HuH-7 (cell line): Measurements from ENCODE around the gene RASA3.

ENCODE experiments used
- DNase-seq: peaks from one replicate; pipeline ENCODE4 v3.0.0; 2011; ENCODE audit warnings: low spot score

RASA3 gene

DNA sequence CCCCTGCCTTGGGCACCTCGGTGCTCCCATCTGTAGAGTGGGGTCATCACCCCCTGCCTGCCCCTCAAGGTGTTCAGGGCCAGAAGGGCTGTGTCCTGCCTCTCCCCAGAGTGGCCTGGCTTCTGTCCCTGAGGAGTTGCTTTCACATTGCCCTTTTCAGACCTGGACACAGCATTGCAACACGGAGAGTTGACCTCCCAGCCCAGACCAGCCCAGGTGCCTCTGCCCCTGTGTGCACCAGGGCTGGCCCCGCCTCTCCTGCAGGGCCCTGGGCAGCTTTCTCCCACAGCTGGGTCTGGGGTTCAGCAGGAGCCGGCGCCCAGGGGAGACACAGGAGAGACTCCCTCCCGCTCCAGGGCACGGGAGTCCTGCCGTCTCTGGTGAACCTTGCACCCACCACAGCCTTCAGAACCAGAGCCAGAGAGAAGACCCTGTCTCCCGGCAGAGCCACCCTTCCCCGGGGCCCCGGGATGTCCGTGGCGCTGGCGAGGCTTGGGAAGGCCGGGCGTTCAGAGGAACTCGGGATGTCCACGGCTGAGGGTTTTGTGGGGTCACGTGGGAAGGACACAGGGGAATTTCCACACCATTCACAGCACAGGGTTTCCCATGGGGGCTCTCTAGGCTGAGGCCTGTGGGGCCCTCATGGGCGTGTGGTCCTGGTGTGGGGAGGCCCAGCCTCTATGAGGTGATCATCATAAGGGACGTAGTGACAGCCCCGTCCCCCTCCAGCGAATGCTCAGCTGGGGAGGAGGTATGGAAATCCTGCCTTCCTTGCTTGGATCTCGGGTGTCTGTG is 181.8 kb downstream of the RASA3 start:
- DNase-seq, result no peak

- no peak for DNase-seq
These were observed 182.9 kb downstream of the RASA3 start for GRCh38 chr13:113949546-113949945.

- no peak for DNase-seq
These were observed 184.2 kb downstream of the RASA3 start for GRCh38 chr13:113948034-113948742.

DNA sequence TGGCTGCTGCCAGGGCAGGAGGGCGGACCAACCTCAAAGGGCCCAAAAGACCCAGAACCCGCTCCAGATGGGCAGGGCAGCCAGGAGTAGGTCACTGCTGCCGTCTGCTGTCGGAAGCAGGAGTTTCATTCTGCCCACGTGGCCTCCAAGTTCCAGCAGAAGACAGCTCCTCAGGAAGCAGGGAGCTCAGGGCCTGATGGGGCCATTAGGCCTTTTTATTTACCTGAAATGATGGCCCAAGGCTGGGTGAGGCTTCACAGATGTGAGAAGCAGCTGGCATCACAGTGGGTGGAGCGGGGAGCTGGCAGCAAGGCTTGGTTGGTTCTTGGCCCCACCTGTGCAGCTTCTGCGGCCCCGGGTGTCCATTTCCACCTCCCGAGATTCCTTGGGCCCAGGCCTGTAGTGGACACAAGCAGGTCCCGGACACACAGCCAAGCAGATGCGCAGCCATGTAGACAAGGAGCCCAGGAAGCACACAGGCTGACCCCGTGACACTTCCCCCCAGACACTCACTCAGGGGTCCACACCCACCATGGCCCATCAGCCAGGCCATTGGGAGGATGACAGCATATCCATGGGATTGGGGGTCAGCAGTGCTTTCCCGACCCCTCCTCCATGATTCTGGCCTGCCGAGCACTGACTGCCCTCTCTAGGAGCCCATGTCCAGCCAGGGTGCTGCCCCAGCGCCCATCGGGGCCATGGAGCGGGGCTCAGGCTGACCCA is 185.0 kb downstream of the RASA3 start:
- no peak for DNase-seq

GRCh38 chr13:113946409-113947181 is 185.8 kb downstream of the RASA3 start:
- DNase-seq, result no peak

GRCh38 chr13:113945857-113946408 is 186.5 kb downstream of the RASA3 start:
- no peak for DNase-seq

DNA sequence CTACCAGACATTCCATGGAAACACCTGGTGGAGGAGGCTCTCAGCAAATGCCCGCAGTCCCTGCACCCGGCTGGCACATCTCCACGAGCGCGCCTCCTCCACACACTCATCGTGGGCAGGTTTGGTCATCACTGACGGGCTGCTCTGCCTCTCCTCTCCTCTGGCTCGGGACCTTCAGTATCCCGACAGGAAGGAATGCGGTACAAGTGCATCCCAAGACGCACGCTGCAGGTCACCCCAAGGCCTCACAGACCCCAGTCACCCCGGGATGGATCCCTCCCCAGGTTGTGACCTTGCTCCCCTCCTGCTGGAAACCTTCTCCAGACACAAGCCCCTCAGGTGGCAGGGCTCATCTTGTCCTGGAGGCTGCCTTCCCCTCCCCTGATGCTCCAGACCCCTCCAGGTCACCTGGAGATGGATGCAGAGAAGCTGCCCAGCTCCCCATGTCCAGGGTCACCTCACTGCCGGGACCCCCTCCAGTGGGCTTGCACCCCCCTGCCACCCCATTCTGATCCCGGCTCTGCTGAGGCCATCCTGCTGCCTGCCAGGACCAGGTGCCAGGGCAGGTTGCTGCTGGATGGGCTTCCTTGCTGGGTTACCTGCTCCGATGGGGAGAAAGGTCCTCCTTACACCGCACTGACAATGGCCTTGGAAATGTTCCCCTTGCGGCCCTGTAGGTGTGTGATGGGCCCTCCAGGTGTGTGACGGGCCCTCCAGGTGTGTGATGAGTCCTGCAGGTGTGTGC is 188.4 kb downstream of the RASA3 start:
- no peak for DNase-seq

DNA sequence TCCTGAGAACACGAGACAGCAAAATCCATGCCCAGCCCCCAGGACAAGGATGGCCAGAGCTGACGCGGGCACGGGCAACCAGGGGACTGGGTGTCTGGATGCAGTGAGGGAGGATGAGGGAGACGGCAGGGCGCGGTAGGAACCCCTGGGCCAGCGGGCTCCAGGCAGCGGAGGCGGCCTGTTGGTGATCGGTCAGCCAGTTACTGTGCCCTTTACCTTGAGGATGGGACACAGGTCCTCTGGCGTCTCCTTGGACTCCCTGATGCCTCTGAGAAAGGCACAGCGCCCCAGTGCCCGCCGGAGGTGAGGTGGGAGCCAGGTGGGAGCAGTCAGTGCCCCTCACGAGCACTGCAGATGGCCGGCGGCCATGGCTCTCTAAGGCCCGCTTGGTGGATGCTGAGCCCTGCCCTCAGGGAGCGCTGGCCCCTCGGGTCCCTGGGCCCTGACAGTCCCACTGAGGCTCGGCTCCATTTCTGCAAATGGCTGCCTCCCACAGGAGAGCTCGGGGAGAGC is 189.8 kb downstream of the RASA3 start:
- no peak for DNase-seq

DNA sequence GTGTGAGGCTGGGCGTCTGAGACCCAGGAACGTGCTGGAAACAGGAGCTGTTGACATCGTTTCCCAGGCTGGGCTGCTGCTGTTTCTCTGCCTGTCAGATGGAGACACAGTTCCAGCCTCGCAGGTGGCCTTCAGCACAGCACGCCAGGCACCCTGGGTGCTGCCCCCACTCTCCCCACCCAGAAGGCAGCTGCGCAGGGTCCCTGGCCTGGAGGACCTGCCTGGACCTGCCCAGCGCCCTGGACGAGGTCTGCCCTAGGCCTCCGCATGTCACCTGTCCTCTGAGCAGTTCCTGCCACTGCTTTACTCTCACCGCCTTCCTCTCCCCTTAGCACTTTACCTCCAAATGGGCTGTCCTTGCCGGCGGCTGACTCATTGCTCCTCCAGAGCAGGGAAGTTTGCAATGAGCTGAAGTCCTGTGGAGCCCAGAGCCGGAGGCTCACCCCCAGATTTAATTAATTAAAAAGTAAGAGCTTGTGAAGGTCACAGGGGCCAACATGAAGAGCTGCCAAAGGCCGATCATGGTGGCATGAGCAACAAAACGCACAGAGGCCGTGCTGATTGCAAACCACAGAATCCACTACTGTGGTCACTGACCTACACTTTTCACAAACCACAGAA is 190.7 kb downstream of the RASA3 start:
- no peak for DNase-seq

GRCh38 chr13:113939944-113940297 is 192.5 kb downstream of the RASA3 start:
- DNase-seq, result no peak

DNA sequence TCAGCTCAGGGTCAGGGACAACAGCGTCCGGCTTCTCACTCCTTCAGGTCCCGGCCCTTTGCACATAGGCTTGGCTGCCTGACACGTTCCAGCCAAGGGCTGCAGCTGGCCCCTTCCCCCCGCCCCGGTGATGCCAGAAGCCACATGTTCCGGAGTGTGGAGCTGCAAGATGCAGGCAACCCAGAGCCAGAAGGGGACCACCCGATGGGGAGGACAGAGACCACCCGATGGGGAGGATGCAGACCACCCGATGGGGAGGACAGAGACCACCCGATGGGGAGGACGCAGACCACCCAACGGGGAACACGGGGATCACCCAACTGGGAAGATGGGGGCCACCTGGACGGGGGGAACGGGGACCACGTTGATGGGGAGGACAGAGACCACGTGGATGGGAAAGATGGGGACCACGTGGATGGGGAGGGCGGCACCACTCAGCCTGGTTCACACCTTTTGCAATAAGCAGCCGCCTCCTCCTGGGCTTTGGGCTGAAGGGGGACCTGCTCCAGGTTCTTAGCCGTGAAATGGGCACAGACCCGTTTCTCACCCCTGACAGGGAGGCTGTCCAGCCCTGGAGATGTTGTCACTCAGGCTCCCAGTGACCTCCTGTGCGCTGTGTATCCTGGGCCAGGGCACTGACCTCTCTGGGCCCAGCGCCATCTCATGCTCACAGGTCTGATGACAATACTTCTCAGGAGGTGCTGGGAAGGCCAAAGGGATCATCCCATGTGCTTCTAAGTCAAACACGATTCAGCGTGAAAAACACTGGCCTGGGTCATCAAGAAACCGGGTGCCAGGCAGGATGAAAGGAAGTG is 193.1 kb downstream of the RASA3 start:
- DNase-seq, result no peak

- DNase-seq, result no peak
These were observed 193.7 kb downstream of the RASA3 start for GRCh38 chr13:113938716-113939115.

DNA sequence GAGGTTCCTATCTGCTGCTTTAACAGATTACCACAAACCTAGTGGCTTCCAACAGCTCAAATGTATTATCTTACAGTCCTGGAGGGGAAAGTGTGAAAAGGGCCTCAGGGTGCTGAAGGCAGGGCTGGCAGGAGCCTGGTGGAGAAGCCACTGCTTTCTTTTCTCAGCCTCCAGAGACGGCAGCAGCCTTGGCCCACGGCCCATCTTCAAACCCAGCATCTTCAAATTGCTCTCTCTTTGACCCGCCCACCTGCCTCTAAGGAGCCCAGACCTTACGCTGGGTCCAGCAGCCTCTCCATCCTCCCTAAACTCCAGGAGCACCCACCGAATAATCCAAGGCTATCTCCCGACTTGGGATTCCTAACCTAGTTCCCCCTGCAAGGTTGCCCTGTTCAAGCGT is 194.2 kb downstream of the RASA3 start:
- DNase-seq, result no peak

DNA sequence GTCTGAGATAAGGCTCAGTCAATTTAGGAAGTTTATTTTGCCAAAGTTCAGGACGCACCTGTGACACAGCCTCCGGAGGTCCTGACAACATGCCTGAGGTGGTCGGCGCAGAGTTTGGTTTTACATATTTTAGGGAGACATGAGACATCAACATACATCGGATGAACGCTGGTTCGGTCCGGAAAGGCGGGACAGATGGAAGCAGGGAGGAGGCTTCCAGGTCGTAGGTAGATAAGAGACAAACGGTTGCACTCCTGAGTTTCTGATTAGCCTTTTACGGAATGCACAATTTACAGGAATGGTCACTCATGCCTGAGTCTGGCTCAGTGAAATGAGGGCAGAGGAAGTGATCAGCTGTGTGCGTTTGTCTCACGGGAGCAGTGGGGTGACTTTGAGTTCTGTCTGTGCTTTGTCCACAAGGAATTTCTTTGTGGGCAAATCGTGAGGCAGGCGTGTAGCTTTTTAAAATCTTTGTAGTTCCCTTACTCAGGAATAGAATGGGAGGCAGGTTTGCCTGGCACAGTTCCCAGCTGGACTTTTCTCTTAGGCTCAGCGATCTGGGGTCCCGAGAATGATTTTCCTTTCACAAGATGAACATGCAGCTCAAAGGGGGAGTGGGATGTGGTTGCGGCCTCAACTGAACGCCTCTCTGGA is 194.8 kb downstream of the RASA3 start:
- DNase-seq, result no peak

DNA sequence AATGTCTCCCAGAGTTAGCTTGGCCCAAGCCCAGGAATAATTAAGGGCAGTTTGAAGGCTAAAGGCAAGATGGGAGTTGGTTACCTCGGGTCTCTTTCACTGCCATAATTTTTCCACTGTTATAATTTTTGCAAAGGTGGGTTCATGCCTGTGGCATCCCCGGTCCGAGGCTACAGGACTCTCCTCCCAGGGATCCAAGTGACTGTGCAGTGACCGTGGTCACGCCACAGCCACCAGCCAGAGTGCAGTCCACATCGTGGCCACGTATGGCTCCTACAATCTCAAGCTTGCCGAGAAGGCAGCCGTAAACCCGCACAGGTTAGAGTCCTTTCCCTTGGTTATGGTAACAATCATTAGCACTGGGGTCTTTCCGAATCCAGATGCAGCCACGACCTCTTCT is 195.3 kb downstream of the RASA3 start:
- no peak for DNase-seq

- DNase-seq, result no peak
These were observed 196.1 kb downstream of the RASA3 start for GRCh38 chr13:113936166-113936965.

GRCh38 chr13:113935001-113935844 is 197.2 kb downstream of the RASA3 start:
- DNase-seq, result no peak
